Nasal cavity respiratory epithelium epithelial cell of viscerocranial mucosa (primary cell): Measurements from ENCODE around the gene SLC35F4. TPM values are rescaled to one million over a fixed set of nuclear protein-coding genes. Genes with fewer than 3 reads are reported as not detected.

ENCODE experiments used
- total RNA-seq: library from RNA; depleted of rRNA; stranded (reverse); fragments of >200 nt; gene quantifications from 2 replicates; pipeline ENCODE4 v1.2.3, GENCODE V29; 2014

The SLC35F4 gene
- 0.21 TPM in 1 of 2 replicates, not detected in the other for total RNA-seq

DNA sequence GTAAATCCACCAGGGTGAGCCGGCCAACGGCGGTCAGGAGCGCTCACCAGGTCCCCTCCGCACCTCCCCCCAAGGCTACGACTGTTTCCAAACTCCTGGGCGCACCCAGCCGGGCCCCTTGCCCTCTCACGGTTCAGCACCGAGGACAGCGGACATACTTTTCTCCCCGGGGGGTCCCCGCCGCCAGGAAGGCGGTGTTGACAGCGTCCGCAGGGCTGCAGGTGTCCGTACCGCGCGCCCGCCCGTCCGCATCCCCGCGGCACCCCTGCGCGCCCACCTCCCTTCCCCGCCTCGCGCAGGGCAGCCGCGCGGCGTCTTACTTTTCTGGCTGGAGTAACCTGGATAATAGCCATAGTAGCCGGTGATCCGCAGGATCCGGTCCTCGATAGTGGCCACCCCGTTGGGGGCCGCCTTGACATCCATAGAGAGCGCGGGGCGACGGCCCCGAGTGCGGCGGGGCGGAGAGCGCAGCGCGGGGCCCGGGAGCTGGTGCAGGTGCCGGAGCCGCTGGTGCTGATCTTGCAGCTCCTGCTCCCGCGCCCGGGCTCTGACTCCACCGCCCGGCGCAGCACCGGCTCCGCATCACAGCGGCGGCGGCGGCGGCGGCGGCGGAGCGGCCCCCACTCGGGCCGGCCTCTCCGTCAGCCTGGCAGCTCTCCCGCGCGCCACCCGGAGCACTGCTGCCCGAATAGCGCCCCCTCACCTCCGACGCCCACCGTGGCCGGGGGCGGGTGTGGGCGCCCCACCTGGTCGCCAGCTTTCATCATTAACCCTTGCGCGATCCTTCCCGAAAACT is at the start of gene SLC35F4:
TSS of gene SLC35F4 (minus strand) at position 690 of the 796 bp plus-strand sequence.

